ENCODE measurements around the gene SCD.

SCD gene

GRCh38 chr10:100413173-100413572 lies 66.1 kb downstream of the SCD start:
- 89% methylated on average over 3 of the region's 3 CpGs for WGBS
- no peaks in the 10 kb centered on the region for H3K27me3 ChIP-seq (ENCODE audit: insufficient read depth, low read length)
- no peak overlapping the region for H3K4me3 ChIP-seq (ENCODE audit: low read length)
- H3K4me1 ChIP-seq (ENCODE audit: insufficient read depth, low read length) = no peaks in the 10 kb centered on the region
- H3K9me3 ChIP-seq (ENCODE audit: insufficient read depth, low read depth, low read length) = no peaks in the 10 kb centered on the region
- H3K36me3 ChIP-seq (ENCODE audit: insufficient read depth, low read length) = no peaks in the 10 kb centered on the region
- no peak overlapping the region for H3K9ac ChIP-seq (ENCODE audit: low read depth, low read length)
- no peak overlapping the region for H3K27ac ChIP-seq (ENCODE audit: low read depth, low read length)

Measured in HUES64 (cell line).